ENCODE results near the gene TLL1.

Gene TLL1

GRCh38 chr4:165872461-165873297, at the start of gene TLL1:
TLL1 (plus strand) TSS chr4:165873237; CDS start chr4:165873905, 668 bp downstream.
- DNase-seq = no peak

GRCh38 chr4:165826166-165826565, 46.9 kb upstream of the TLL1 start:
- no peak for DNase-seq

GRCh38 chr4:165827018-165827417, 46.0 kb upstream of the TLL1 start:
- DNase-seq = no peak

DNA sequence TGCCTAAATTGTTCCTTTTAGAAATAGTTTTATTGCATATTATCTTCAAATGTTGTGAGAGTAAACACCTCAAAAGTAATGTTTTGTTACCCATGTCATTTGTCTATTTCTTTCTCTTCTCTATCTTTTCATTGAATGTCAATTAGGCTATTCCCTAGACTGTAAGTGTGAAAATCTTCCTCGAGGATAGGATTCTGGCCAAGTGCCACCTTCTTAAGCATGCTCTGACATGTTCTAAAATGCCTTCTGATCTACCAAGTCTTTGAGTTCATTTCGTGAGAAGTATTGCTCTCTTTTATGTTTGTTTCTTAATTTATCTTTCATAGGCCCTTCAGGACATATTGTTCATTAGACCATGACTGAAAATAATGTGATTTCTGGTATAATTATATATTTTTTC, 44.1 kb upstream of the TLL1 start:
- DNase-seq = no peak

DNA sequence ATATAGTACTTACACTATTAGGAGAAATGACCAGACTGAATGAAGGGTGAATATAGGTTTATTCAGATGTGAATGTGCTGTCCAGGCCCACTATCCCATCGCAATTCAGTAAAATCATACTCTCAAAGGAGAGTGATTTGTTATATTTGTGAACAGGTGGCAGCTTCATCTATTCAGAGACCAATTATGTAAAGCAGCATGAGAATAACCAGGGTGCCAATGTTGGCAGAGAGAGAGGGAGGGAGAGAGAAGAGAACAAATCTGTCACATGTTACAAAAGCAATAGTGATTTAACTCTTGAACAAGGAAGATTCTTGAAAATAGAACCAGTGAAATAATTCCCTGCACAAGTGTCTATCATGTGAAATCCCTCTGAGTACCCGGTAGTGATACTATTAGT, 38.9 kb upstream of the TLL1 start:
- DNase-seq = no peak

DNA sequence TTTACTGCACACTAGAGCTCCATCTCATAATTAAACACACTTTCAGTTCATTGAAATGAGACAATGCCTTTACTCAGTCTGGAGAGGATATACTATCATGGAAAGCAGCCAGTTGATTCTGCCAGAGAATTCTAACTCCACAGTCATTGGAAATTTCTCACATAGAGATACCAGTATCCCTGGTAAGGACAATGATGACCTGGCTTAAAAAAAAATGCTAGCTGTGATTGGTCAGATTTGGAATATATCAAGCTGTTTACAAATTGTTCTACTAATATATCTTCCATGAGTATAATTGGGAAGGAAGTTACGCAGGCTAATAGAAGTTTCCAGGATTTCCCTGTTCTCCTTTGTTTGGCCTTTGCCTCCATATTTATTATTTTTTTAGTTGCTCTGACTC, 34.5 kb upstream of the TLL1 start:
- no peak for DNase-seq

GRCh38 chr4:165839615-165840333, 33.3 kb upstream of the TLL1 start:
- DNase-seq = no peak

GRCh38 chr4:165842684-165843083, 30.4 kb upstream of the TLL1 start:
- no peak for DNase-seq

GRCh38 chr4:165844161-165844560, 28.9 kb upstream of the TLL1 start:
- no peak for DNase-seq

DNA sequence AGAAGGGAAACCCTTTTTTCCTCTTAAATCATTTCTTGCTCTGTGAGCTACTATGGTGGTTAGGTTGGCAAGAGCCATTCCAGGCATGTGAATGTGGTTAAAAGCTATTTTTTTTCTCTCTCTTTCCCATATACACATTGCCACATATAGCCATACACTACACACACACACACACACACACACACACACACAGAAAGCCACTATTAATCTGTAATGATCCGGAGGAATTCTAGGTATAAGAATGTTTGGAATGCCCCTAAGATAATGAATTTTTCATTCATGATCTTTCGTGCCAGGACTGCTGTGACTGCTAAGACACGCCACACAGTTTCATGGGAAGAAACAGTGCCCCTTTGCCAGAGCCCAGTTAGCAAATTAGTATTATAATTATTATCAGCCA, 21.8 kb upstream of the TLL1 start:
- no peak for DNase-seq

DNA sequence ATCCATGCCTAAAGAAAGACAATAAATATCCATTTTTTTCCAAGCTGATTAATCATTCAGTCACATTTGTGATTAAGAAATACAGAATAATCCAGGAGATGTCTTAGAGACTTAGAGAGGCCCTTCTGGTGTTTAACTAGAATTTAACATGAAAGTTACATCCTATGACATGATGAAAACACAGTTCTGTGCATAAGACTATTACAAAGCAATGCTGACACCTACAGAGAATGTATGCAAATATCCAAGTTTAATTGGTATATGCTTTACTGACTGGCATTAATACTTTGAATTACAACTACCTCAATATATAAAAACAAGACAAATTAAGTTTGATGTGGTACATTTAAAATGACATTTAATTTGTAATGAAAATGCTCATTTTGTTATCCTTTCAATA, 17.8 kb upstream of the TLL1 start:
- DNase-seq = no peak

GRCh38 chr4:165861363-165861762, 11.7 kb upstream of the TLL1 start:
- no peak for DNase-seq

- DNase-seq = no peak
These were observed 8.8 kb upstream of the TLL1 start for GRCh38 chr4:165864271-165864670.

DNA sequence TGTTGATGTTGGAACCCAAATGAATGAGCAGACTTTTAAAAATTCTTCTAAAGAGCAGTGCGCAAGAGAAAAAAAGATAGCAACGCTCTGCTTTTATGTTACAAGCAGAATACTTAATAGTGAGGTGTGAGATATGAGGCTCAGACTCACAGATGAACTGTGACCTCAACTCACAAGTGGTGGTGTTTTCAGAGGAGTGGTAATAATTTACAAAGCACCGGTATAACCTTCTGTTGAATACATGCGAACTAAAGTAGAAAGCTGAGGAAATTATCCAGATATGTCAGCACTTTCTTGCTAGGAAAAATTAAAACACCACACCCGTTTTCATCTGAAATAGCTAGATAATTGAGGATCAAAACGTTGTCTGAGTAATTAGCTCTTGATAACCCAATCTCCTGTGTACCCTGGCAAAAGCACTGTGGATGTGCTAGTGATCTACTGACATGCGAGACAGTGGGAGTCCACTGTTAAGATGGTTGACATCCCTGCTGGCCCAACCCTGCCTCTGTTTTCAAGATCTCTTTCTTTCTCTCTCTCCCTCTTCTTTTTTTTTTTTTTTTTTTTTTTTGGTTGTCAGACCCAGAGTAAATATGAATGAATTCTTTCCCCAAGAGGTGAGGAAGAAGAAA, 6.9 kb upstream of the TLL1 start:
- no peak for DNase-seq

DNA sequence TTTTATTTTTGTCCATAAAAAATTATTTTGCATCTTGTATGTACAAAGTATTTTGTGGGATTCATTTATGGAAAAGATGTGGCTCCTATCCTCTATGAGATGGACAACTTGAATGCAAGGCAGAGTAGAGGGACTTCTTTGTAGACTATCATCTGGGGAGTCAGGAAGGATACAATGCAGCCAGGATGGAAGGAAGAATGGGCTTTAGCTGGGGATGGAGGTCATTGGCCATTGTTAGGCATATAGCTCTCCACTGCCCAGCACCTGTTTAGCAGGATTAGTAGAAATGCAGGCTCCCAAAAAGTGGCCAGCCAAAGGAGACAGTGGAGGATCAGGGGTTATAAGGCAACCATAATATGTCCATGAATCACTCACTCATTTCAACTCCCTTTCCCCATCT, 5.1 kb upstream of the TLL1 start:
- DNase-seq = no peak

DNA sequence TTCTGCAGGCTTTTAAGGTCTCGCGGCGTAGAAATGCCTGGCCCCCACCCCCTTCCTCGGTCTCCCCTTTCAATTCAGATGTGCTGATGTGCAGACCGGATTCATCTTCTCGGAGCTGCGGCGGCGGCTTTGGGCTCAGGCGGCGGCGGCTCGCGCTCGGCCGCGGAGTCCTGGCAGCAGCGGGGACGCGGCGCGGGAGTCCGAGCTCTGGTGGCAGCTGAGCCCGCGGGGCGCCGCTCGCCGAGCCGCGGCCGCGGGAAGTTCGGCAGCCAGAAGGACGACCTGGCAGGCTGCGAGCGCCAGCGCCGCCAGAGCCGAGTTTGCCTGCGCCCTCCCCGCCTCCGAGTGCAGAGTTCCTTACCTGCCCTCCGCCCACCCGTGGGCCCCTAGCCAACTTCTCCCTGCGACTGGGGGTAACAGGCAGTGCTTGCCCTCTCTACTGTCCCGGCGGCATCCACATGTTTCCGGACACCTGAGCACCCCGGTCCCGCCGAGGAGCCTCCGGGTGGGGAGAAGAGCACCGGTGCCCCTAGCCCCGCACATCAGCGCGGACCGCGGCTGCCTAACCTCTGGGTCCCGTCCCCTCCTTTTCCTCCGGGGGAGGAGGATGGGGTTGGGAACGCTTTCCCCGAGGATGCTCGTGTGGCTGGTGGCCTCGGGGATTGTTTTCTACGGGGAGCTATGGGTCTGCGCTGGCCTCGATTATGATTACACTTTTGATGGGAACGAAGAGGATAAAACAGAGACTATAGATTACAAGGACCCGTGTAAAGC, 448 bp downstream of the TLL1 start:
- DNase-seq = no peak

DNA sequence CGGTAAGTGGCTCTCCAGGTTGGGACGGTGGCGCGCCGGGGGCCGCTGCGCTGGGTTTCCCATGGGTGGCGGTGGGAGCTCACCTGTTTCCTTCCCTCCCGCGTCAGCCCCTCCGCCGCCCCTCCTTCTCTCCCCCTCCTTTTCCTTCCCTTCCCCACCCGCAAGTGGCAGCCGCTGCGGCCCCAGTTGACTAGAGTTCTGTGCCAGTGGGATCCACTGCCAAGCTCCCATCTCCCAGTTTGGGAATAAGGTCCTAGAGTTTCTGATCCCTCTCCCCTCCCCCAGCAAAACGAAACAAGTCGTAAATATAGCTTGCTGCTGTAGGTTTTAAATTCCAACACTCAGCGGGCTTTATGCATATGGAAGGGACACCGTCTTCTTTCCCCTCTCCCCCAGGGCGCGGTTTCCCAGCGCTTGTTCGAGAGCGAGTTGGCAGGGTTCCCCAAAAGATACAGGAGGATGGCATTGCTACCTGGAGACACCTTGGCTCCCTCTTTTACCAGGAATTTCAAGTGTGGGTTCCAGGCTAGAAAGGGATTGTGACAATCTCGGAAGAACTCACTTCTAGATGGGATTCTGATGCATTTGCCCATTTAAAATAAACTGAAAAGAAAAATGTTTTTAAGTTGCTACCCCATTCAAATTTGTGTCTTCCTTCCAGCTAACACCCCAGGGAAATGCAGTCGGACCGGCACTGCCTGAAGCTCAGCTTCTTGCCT, 1.2 kb downstream of the TLL1 start:
- no peak for DNase-seq

- DNase-seq = no peak
These were observed 1.8 kb downstream of the TLL1 start for GRCh38 chr4:165874791-165875371.

GRCh38 chr4:165875446-165875845, 2.4 kb downstream of the TLL1 start:
- no peak for DNase-seq

GRCh38 chr4:165877286-165877685, 4.2 kb downstream of the TLL1 start:
- no peak for DNase-seq

DNA sequence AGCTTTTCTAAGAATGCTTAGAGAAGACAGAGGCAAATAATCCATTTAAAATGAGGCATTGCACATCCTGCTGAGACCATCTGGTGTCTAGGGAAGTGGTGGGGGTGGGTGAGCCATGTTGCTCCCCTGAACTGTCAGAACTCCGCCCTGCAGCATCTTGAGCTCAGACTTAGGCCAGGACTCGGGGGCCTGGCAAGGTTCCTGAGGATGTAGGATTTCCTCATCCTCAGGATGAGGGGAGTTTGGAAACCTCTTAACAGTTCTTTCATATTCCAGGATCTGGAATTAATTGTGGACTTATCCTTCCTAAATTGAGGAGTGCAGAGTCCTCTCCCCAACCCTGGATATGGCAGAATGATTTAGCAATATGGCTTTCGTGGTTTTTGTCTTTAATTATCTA, 6.6 kb downstream of the TLL1 start:
- DNase-seq = no peak

GRCh38 chr4:165894159-165894558, 21.1 kb downstream of the TLL1 start:
- DNase-seq = no peak
